ENCODE measurements around the gene UROS. TPM values are rescaled to one million over a fixed set of nuclear protein-coding genes. Genes with fewer than 3 reads are reported as not detected.

UROS gene
- polyA plus RNA-seq, 1 experiment, result 56.6 TPM

- Histone ChIP-seq H3K27me3 (ENCODE audit: control insufficient read depth, insufficient read depth, low read length) (no peaks in the 10 kb centered on the region), H3K4me3 (ENCODE audit: low read depth, low read length) (no peak overlapping the region), H3K36me3 (ENCODE audit: control insufficient read depth, insufficient read depth, low read length) (peaks cover 5% of the 10 kb centered on the region)
- CTCF ChIA-PET, result interaction anchor here (1.3 kb wide), 1 partner anchor 8 kb away, joined by 3 read pairs; no protein-coding TSS in a partner anchor
- POLR2A ChIA-PET, result interaction anchor here (0.6 to 0.7 kb wide), 2 partner anchors 68 to 1440 kb away, joined by 3 read pairs; no protein-coding TSS in a partner anchor
- TF ChIP-seq CTCF (IDR thresholded peaks at IDR 0.05; ENCODE audit: insufficient read depth, low read depth, low read length), result no peak
- no peak for DNase-seq (ENCODE audit: low read depth)
These were observed 5.6 kb downstream of the UROS start for GRCh38 chr10:125817337-125817946.

- peaks cover 5% of the 10 kb centered on the region for H3K36me3 ChIP-seq (ENCODE audit: control insufficient read depth, insufficient read depth, low read length)
- ChIA-PET POLR2A (interaction anchor here (0.6 kb wide), 2 partner anchors 69 to 1398 kb away, joined by 3 to 5 read pairs; partner anchors contain the start of gene OAT), CTCF (interaction anchor here (1.3 kb wide), 1 partner anchor 9 kb away, joined by 3 read pairs; no protein-coding TSS in a partner anchor)
- H3K27me3 ChIP-seq (ENCODE audit: control insufficient read depth, insufficient read depth, low read length), result no peaks in the 10 kb centered on the region
- TF ChIP-seq CTCF (IDR thresholded peaks at IDR 0.05; ENCODE audit: insufficient read depth, low read depth, low read length), result no peak
- no peak for DNase-seq (ENCODE audit: low read depth)
- no peak overlapping the region for H3K4me3 ChIP-seq (ENCODE audit: low read depth, low read length)
These were observed 6.5 kb downstream of the UROS start for GRCh38 chr10:125816548-125816947.

- no peak overlapping the region for H3K4me3 ChIP-seq (ENCODE audit: low read depth, low read length)
- POLR2A ChIA-PET, result no interaction called here
These were observed 7.3 kb downstream of the UROS start for GRCh38 chr10:125815764-125816163.

GRCh38 chr10:125812128-125812750, 10.8 kb downstream of the UROS start:
- no peak overlapping the region for H3K4me3 ChIP-seq (ENCODE audit: low read depth, low read length)
- ChIA-PET POLR2A (no interaction called here), CTCF (interaction anchor here (0.5 kb wide), 1 partner anchor 1564 kb away, joined by 3 read pairs; no protein-coding TSS in a partner anchor)
- no peaks in the 10 kb centered on the region for H3K27me3 ChIP-seq (ENCODE audit: control insufficient read depth, insufficient read depth, low read length)
- H3K36me3 ChIP-seq (ENCODE audit: control insufficient read depth, insufficient read depth, low read length), result peaks cover 10% of the 10 kb centered on the region
- TF ChIP-seq CTCF (IDR thresholded peaks at IDR 0.05; ENCODE audit: insufficient read depth, low read depth, low read length), result no peak
- DNase-seq (ENCODE audit: low read depth), result peak; percentile 59

More at GRCh38 chr10:125815764-125816163, 7.3 kb downstream of the UROS start:
- TF ChIP-seq CTCF (IDR thresholded peaks at IDR 0.05; ENCODE audit: insufficient read depth, low read depth, low read length), result no peak
- DNase-seq (ENCODE audit: low read depth), result no peak
- CTCF ChIA-PET, result no interaction called here
- no peaks in the 10 kb centered on the region for H3K27me3 ChIP-seq (ENCODE audit: control insufficient read depth, insufficient read depth, low read length)
- H3K36me3 ChIP-seq (ENCODE audit: control insufficient read depth, insufficient read depth, low read length), result peaks cover 5% of the 10 kb centered on the region

- H3K27me3 ChIP-seq (ENCODE audit: control insufficient read depth, insufficient read depth, low read length), result no peaks in the 10 kb centered on the region
- peak; percentile 34 for DNase-seq (ENCODE audit: low read depth)
- peaks cover 12% of the 10 kb centered on the region for H3K36me3 ChIP-seq (ENCODE audit: control insufficient read depth, insufficient read depth, low read length)
- CTCF ChIA-PET, result no interaction called here
- TF ChIP-seq CTCF (IDR thresholded peaks at IDR 0.05; ENCODE audit: insufficient read depth, low read depth, low read length), result no peak
- POLR2A ChIA-PET, result no interaction called here
- no peak overlapping the region for H3K4me3 ChIP-seq (ENCODE audit: low read depth, low read length)
These were observed 11.8 kb downstream of the UROS start for GRCh38 chr10:125811251-125811650.

All from BJ (cell line).